Measurements from ENCODE around the gene CCDC175. TPM values are rescaled to one million over a fixed set of nuclear protein-coding genes. Genes with fewer than 3 reads are reported as not detected.
A peak's percentile ranks its signal among the peaks of the same experiment; 100 is the strongest.

The CCDC175 gene
- total RNA-seq, 1 donor from 2014 or later: not detected

DNA sequence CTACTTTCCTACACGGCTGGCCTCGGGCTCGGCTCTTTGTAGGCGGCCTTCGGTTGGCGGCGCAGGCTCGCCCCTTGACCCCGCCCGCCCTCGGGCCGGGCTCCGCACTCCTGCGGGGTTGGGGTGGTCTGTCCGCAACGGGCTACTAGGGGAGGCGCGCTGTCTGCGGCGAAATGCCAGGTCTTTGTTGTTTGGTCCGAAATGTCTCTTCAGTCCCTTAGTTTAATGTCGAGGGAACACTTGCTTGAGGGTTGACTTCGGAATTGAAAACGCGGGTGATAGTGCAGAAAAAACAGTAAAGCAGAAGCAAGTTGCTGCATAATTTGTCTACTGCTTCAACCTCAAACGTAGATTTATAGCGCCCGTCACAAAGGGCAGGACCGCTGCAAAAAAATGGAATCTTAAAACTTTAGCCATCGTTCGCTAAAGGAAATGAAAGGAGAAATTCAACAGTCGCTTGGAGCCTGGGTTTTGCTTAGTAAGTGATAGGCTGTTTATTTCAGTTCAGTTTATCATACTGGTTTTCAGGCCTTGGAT is 91.9 kb downstream of the CCDC175 start:
- Histone ChIP-seq H3K9me3 (no peaks in the 10 kb centered on the region), H3K27ac (peak overlapping the region; percentile 92), H3K27me3 (no peaks in the 10 kb centered on the region), H3K36me3 (peaks cover 0 to 15% of the 10 kb centered on the region in 2 donors), H3K4me3 (peak overlapping the region; percentile 69 to 97), H3K4me1 (peaks cover 58% of the 10 kb centered on the region)
- no peak for TF ChIP-seq POLR2AphosphoS5 (IDR thresholded peaks at IDR 0.05; ENCODE audit: insufficient read depth in 1 of 2, low read depth in 1 of 2)
- TF ChIP-seq POLR2A (IDR thresholded peaks at IDR 0.05): no peak
- TF ChIP-seq, protein P1, sequence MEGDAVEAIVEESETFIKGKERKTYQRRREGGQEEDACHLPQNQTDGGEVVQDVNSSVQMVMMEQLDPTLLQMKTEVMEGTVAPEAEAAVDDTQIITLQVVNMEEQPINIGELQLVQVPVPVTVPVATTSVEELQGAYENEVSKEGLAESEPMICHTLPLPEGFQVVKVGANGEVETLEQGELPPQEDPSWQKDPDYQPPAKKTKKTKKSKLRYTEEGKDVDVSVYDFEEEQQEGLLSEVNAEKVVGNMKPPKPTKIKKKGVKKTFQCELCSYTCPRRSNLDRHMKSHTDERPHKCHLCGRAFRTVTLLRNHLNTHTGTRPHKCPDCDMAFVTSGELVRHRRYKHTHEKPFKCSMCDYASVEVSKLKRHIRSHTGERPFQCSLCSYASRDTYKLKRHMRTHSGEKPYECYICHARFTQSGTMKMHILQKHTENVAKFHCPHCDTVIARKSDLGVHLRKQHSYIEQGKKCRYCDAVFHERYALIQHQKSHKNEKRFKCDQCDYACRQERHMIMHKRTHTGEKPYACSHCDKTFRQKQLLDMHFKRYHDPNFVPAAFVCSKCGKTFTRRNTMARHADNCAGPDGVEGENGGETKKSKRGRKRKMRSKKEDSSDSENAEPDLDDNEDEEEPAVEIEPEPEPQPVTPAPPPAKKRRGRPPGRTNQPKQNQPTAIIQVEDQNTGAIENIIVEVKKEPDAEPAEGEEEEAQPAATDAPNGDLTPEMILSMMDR (IDR thresholded peaks at IDR 0.05): no peak
- DNase-seq (ENCODE audit: extremely low spot score in 2 of 2): peak in 1 of 2 donors; percentile 89
- intact Hi-C loops (cut with DNase I): no loop called here

DNA sequence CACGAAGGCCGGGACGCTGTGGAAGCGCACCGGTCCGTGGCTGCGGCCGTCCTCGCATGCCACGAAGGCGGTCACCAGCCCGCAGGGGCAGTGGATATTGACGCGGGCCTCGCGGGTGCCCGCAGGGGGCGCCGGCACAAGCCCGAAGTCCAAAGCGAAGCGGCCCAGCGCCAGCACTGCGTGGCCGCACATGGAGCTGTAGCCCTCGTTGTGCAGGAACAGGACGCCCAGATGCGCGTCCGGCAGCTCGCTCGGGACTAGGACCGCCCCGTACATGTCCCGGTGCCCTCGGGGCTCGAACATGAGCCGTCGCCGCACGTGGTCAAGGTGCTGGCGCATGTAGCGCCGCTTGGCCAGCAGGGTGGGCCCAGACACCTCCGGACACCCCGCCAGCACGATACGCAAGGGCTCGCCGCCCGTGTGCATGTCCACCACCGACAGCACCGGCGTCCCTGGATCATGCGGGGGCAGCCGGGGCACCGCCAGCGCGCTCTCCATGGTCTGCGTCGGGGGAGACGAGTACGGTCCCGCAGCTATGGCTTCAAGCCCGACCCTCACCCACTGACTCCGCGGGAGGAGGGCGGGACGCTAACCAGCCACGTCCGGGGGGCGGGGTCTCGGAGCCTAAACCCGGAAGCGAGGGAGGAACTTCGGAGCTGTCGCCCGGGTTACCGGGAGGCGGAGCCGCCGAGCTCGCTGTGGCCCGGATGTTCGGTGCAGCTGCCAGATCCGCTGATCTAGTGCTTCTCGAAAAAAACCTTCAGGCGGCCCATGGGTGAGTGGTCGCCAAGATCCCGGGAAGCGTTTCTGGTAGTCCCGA is 92.6 kb downstream of the CCDC175 start, which contains the start of the genes JKAMP and L3HYPDH:
Gene JKAMP, plus strand, starts transcription at position 699 of the 820 bp plus-strand sequence. Its CDS starts 73 bp downstream, at position 772.
Gene L3HYPDH, minus strand, starts transcription at position 590 of the 820 bp plus-strand sequence. Its CDS starts 92 bp downstream, at position 498.
- peaks cover 60% of the 10 kb centered on the region for H3K4me1 ChIP-seq
- H3K27ac ChIP-seq: peak within 1 kb of the TSS; percentile 92
- no peaks in the 10 kb centered on the region for H3K9me3 ChIP-seq
- TF ChIP-seq, protein P1 (IDR thresholded peaks at IDR 0.05): peak in 2 of 3 experiments; percentile 39 to 40
- TF ChIP-seq POLR2A (IDR thresholded peaks at IDR 0.05) (peak in 1 of 2 donors; percentile 75), POLR2AphosphoS5 (IDR thresholded peaks at IDR 0.05; ENCODE audit: insufficient read depth in 1 of 2, low read depth in 1 of 2) (peak; percentile 73 to 98)
- peaks cover 0 to 8% of the 10 kb centered on the region in 2 donors for H3K36me3 ChIP-seq
- peak in 1 of 2 donors; percentile 94 for DNase-seq (ENCODE audit: extremely low spot score in 2 of 2)
- H3K4me3 ChIP-seq: peak within 1 kb of the TSS; percentile 69 to 97
- H3K27me3 ChIP-seq: no peaks in the 10 kb centered on the region
- intact Hi-C loops (cut with DNase I): no loop called here

DNA sequence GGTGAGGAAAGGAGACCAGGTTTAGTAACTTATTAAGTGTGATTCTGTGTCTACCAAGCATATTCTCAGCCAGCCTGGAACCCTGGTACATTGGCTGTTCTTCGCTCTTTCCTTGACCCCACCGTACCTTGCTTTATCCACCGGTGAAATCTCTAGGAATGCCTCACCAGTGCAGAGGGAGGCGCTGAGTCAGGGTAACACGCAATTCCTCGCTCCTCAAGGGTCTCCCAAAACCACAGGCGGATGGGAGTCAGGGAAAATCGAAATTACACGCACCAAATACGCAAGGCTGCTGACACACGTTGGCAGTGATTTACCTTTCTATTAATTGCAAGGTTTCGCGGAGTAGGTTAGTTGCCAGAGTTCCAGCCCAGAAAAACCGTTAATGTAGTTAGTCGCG is 93.2 kb downstream of the CCDC175 start:
- Histone ChIP-seq H3K27ac (peak overlapping the region; percentile 92), H3K9me3 (no peaks in the 10 kb centered on the region), H3K4me1 (peaks cover 60% of the 10 kb centered on the region), H3K36me3 (peaks cover 0 to 4% of the 10 kb centered on the region in 2 donors), H3K27me3 (no peaks in the 10 kb centered on the region), H3K4me3 (peak overlapping the region; percentile 69 to 97)
- no peak for DNase-seq (ENCODE audit: extremely low spot score in 2 of 2)
- TF ChIP-seq POLR2A (IDR thresholded peaks at IDR 0.05) (no peak), POLR2AphosphoS5 (IDR thresholded peaks at IDR 0.05; ENCODE audit: insufficient read depth in 1 of 2, low read depth in 1 of 2) (no peak)
- TF ChIP-seq, protein P1 (IDR thresholded peaks at IDR 0.05): no peak
- intact Hi-C loops (cut with DNase I): no loop called here

DNA sequence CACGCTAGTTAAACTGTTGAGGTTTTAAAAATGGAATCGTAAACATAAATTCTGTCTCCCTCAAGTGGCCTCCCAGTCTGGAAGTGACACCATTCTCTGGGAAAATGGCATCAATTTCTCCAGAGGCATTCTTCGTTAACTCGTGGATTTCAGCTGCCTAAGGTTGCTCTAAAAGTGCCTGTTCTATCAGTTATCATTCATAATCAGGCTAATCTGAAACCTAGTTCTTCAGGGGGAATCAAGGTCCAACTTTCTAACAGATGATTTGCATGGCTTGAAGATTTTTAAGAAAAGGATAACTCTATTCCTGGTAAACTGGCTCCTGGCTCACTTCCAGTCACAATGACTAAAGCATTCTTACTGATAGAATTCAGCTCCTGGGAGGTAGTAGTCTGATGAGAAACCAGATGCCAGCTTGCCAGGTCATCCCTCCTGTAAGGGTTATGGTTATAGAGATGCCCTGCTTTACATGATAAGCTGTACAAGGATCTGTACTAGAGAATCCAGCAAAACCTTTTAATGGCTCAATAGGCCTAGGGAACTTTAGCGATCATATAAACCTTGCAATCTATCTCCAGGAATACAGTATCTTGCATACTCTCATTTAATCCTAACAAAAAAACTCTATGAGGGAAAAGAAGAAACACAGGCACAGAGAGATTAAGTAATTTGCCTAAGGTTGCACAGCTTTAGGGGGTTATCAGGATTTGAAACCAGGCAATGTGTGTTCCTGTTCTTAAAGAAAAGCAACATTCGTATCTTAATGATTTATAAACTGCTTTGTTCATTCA is 93.9 kb downstream of the CCDC175 start:
- Histone ChIP-seq H3K4me3 (peak overlapping the region; percentile 69 to 97), H3K27me3 (no peaks in the 10 kb centered on the region), H3K36me3 (peaks cover 0 to 5% of the 10 kb centered on the region in 2 donors), H3K9me3 (no peaks in the 10 kb centered on the region), H3K27ac (peak overlapping the region; percentile 92), H3K4me1 (peaks cover 60% of the 10 kb centered on the region)
- intact Hi-C loops (cut with DNase I): no loop called here
- DNase-seq (ENCODE audit: extremely low spot score in 2 of 2): no peak
- TF ChIP-seq POLR2AphosphoS5 (IDR thresholded peaks at IDR 0.05; ENCODE audit: insufficient read depth in 1 of 2, low read depth in 1 of 2) (no peak), POLR2A (IDR thresholded peaks at IDR 0.05) (no peak)
- TF ChIP-seq, protein P1 (IDR thresholded peaks at IDR 0.05): no peak

Measured in vagina (tissue), 2 donors.